DOHH2 (cell line): ENCODE results near the gene OR9K2.

Experiments
- H3F3A ChIP-seq: fragments of 200-600 bp; sonication (generic), shearing (Covaris generic); 2 replicates; pipeline ENCODE4 v1.6.0; 2016; ENCODE audit warnings: antibody characterized with exemption, mild to moderate bottlenecking; ENCODE audit not compliant: control insufficient read depth, insufficient read depth
- H3K27ac ChIP-seq: fragments of 200-600 bp; sonication (generic); 2 replicates; pipeline ENCODE4 v1.5.1; 2014; ENCODE audit warnings: low read depth, mild to moderate bottlenecking, low read length, moderate library complexity
- H3K27me3 ChIP-seq: fragments of 200-600 bp; sonication (generic); 2 replicates; pipeline ENCODE4 v1.6.1; 2014; ENCODE audit warnings: mild to moderate bottlenecking, low read length, mixed read lengths; ENCODE audit not compliant: control insufficient read depth
- H3K36me3 ChIP-seq: fragments of 200-600 bp; sonication (generic); 2 replicates; pipeline ENCODE4 v1.6.1; 2014; ENCODE audit warnings: mild to moderate bottlenecking, low read length, moderate library complexity, mixed read lengths; ENCODE audit not compliant: control insufficient read depth
- H3K4me1 ChIP-seq: fragments of 200-600 bp; sonication (generic); 2 replicates; pipeline ENCODE4 v1.6.1; 2014; ENCODE audit warnings: mild to moderate bottlenecking, low read length, mixed read lengths; ENCODE audit not compliant: control insufficient read depth
- H3K4me2 ChIP-seq: fragments of 200-600 bp; sonication (generic); 2 replicates; pipeline ENCODE4 v1.6.0; 2014; ENCODE audit warnings: mild to moderate bottlenecking, low read length, moderate library complexity
- H3K4me3 ChIP-seq: fragments of 200-600 bp; sonication (generic); 2 replicates; pipeline ENCODE4 v1.5.1; 2014; ENCODE audit warnings: mild to moderate bottlenecking, low read length, mixed read lengths
- H3K79me2 ChIP-seq: fragments of 200-600 bp; sonication (generic); 2 replicates; pipeline ENCODE4 v1.6.1; 2014; ENCODE audit warnings: mild to moderate bottlenecking, low read length, mixed read lengths; ENCODE audit not compliant: control insufficient read depth
- H3K9me2 ChIP-seq: fragments of 200-600 bp; sonication (generic); replicated peaks from 2 replicates; pipeline ENCODE4 v1.6.1; 2014; ENCODE audit warnings: mild to moderate bottlenecking, low read length, mixed read lengths; ENCODE audit not compliant: control insufficient read depth
- H3K9me3 ChIP-seq: fragments of 200-600 bp; sonication (generic); 2 replicates; pipeline ENCODE4 v1.6.1; 2014; ENCODE audit warnings: antibody characterized with exemption, low read length, mixed read lengths; ENCODE audit not compliant: control insufficient read depth, insufficient read depth
- H4K20me1 ChIP-seq: fragments of 200-600 bp; sonication (generic); 2 replicates; pipeline ENCODE4 v1.6.0; 2014; ENCODE audit warnings: low read depth, mild to moderate bottlenecking, antibody characterized with exemption, low read length, moderate library complexity; ENCODE audit not compliant: control insufficient read depth, insufficient read depth
- EZH2phosphoT487 ChIP-seq: fragments of 200-600 bp; sonication (generic); IDR thresholded peaks from 2 replicates; pipeline ENCODE4 v1.6.1; 2017; ENCODE audit warnings: borderline replicate concordance, mild to moderate bottlenecking, antibody characterized with exemption, low read length, moderate library complexity, mixed read lengths
- TF ChIP-seq, protein P1 (sequence below): fragments of 200-600 bp; sonication (generic); IDR thresholded peaks from one replicate; pipeline ENCODE4 v1.5.1; 2014; ENCODE audit warnings: antibody characterized with exemption, mild to moderate bottlenecking, low read depth, low read length; ENCODE audit not compliant: poor library complexity, severe bottlenecking

The OR9K2 gene, protein sequence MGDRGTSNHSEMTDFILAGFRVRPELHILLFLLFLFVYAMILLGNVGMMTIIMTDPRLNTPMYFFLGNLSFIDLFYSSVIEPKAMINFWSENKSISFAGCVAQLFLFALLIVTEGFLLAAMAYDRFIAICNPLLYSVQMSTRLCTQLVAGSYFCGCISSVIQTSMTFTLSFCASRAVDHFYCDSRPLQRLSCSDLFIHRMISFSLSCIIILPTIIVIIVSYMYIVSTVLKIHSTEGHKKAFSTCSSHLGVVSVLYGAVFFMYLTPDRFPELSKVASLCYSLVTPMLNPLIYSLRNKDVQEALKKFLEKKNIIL

DNA sequence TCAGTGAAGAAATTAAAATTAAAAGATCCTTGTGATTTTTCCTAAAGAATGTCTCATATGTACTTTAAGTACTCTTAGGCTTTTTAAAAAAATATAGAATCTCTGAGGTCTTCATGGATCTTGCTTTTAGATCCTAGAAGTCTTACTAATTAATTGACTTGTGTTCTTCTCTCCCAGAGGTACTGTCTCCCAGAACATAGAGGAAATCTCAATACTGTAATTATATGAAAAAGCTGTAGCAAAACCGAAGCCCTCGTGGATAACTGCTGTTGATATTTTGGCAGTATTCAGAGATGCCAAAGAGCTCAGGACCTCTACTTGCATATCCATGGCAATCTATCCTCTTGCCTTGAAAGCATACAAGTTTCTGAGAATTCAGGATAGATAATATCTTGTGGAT lies at the start of gene OR9K2:
OR9K2 (plus strand) TSS at position 301 of the 400 bp plus-strand sequence. CDS start 3,429 bp downstream, outside the sequence.
- Histone ChIP-seq H3K4me2 (no peak within 1 kb of the TSS), H3K4me1 (peaks cover 5% of the 10 kb centered on the region), H3K27ac (no peak within 1 kb of the TSS), H3K9me2 (no peaks in the 10 kb centered on the region), H3K36me3 (no peaks in the 10 kb centered on the region), H3K27me3 (no peaks in the 10 kb centered on the region), H3F3A (no peaks in the 10 kb centered on the region), H4K20me1 (no peaks in the 10 kb centered on the region), H3K9me3 (no peaks in the 10 kb centered on the region), H3K4me3 (no peak within 1 kb of the TSS), H3K79me2 (no peaks in the 10 kb centered on the region)
- no peak for TF ChIP-seq EZH2phosphoT487
- TF ChIP-seq, protein P1, sequence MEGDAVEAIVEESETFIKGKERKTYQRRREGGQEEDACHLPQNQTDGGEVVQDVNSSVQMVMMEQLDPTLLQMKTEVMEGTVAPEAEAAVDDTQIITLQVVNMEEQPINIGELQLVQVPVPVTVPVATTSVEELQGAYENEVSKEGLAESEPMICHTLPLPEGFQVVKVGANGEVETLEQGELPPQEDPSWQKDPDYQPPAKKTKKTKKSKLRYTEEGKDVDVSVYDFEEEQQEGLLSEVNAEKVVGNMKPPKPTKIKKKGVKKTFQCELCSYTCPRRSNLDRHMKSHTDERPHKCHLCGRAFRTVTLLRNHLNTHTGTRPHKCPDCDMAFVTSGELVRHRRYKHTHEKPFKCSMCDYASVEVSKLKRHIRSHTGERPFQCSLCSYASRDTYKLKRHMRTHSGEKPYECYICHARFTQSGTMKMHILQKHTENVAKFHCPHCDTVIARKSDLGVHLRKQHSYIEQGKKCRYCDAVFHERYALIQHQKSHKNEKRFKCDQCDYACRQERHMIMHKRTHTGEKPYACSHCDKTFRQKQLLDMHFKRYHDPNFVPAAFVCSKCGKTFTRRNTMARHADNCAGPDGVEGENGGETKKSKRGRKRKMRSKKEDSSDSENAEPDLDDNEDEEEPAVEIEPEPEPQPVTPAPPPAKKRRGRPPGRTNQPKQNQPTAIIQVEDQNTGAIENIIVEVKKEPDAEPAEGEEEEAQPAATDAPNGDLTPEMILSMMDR, result no peak

DNA sequence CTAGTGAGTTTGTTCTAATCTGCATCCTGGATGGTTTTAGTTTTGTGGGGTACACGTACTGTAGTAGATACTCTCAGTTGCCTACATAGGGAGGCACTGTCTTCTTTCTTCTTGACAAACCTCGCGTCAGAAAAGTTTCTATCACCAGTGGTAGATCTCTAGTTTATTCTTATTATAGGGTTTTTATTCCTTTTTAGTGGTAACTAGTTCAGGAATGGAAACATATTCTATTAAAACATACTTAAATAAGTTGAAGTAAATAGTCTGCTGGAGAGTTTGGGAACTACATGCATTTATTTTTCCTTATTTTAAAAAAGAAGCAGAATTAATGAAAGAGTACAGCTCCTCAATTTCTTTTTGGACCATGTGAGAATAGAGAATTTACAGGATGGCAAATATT lies 33.6 kb upstream of the OR9K2 start:
- H3K36me3 ChIP-seq, result no peaks in the 10 kb centered on the region
- H3K79me2 ChIP-seq, result no peaks in the 10 kb centered on the region
- H3K27ac ChIP-seq, result no peak overlapping the region
- H3K9me2 ChIP-seq, result no peaks in the 10 kb centered on the region
- H3K9me3 ChIP-seq, result no peaks in the 10 kb centered on the region
- no peaks in the 10 kb centered on the region for H4K20me1 ChIP-seq
- H3K4me2 ChIP-seq, result no peak overlapping the region
- TF ChIP-seq, protein P1, result peak; percentile 13
- no peak for TF ChIP-seq EZH2phosphoT487
- H3K4me3 ChIP-seq, result no peak overlapping the region
- no peaks in the 10 kb centered on the region for H3F3A ChIP-seq
- H3K27me3 ChIP-seq, result no peaks in the 10 kb centered on the region
- peaks cover 25% of the 10 kb centered on the region for H3K4me1 ChIP-seq

DNA sequence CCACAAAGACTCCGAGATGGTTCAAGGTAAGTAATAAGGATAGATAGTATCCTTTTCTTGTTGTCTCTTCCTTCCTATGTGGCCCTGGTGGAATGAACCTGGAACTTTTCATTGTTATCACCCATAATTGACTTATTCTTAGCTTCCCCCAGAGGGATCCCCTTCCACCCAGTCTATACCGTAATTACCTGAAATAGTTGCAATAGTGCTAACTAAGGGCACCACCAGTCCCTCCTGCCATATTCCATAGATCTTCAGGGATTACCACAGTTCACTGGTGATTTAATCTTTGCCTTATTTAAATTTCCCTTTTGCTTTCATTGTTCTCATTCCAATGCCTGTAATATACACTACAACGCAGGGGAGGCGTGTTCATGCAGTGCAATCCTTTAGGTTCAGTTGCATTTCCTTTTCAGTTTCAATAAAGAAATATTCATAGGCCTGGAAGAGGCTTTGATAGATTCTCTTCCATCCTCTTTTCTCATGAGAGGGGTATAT lies 13.8 kb upstream of the OR9K2 start:
- H3K4me3 ChIP-seq, result no peak overlapping the region
- H3K27ac ChIP-seq, result no peak overlapping the region

More for the DNA sequence above, 13.8 kb upstream of the OR9K2 start:
- Histone ChIP-seq H3K79me2 (no peaks in the 10 kb centered on the region), H3K36me3 (no peaks in the 10 kb centered on the region), H3K9me3 (no peaks in the 10 kb centered on the region), H4K20me1 (no peaks in the 10 kb centered on the region), H3K4me1 (no peaks in the 10 kb centered on the region), H3K27me3 (no peaks in the 10 kb centered on the region), H3K4me2 (no peak overlapping the region), H3K9me2 (no peaks in the 10 kb centered on the region), H3F3A (no peaks in the 10 kb centered on the region)
- TF ChIP-seq EZH2phosphoT487, result no peak
- TF ChIP-seq, protein P1, result no peak
